H9 (cell line): ENCODE data around the gene RMI1. TPM values are rescaled to one million over a fixed set of nuclear protein-coding genes. Genes with fewer than 3 reads are reported as not detected.

Source experiments
- DNase-seq: peaks from one replicate; pipeline ENCODE4 v3.0.0-alpha.2; 2017
- H2AFZ ChIP-seq: one replicate; pipeline ENCODE4 v1.6.1; 2013; ENCODE audit warnings: mild to moderate bottlenecking, low read length, control low read depth, moderate library complexity
- H2AK5ac ChIP-seq: 2 replicates; pipeline ENCODE4 v1.6.1; 2013; ENCODE audit warnings: low read length, control low read depth, mixed read lengths; ENCODE audit not compliant: insufficient read length
- H2BK120ac ChIP-seq: one replicate; pipeline ENCODE4 v1.6.1; 2013; ENCODE audit warnings: low read depth, mild to moderate bottlenecking, low read length, control low read depth, inconsistent platforms; ENCODE audit not compliant: poor library complexity, severe bottlenecking
- H2BK12ac ChIP-seq: 2 replicates; pipeline ENCODE4 v1.6.1; 2013; ENCODE audit warnings: low read length, control low read depth, mixed read lengths, low read depth; ENCODE audit not compliant: insufficient read length
- H2BK15ac ChIP-seq: 2 replicates; pipeline ENCODE4 v1.6.1; 2013; ENCODE audit warnings: low read depth, low read length, control low read depth
- H2BK20ac ChIP-seq: one replicate; pipeline ENCODE4 v1.6.1; 2013; ENCODE audit warnings: low read depth, mild to moderate bottlenecking, low read length, control low read depth, inconsistent platforms; ENCODE audit not compliant: poor library complexity, severe bottlenecking
- H2BK5ac ChIP-seq: 2 replicates; pipeline ENCODE4 v1.6.1; 2013; ENCODE audit warnings: low read length, control low read depth, mixed read lengths; ENCODE audit not compliant: insufficient read length
- H3K14ac ChIP-seq: 2 replicates; pipeline ENCODE4 v1.6.1; 2013; ENCODE audit warnings: low read length, control low read depth; ENCODE audit not compliant: insufficient read depth
- H3K18ac ChIP-seq: 2 replicates; pipeline ENCODE4 v1.6.1; 2013; ENCODE audit warnings: low read depth, mild to moderate bottlenecking, mixed read lengths, low read length, control low read depth; ENCODE audit not compliant: insufficient read length
- H3K23ac ChIP-seq: 2 replicates; pipeline ENCODE4 v1.6.1; 2013; ENCODE audit warnings: low read length, control low read depth, mixed read lengths, low read depth; ENCODE audit not compliant: insufficient read length
- H3K23me2 ChIP-seq: 2 replicates; pipeline ENCODE4 v1.6.1; 2013; ENCODE audit warnings: low read depth, mild to moderate bottlenecking, mixed read lengths, low read length, control low read depth; ENCODE audit not compliant: insufficient read length, poor library complexity, severe bottlenecking
- H3K27ac ChIP-seq: 2 replicates; pipeline ENCODE4 v1.5.1; 2013; ENCODE audit warnings: low read length, control low read depth, mixed read lengths, low read depth; ENCODE audit not compliant: insufficient read length
- H3K27me3 ChIP-seq: 2 replicates; pipeline ENCODE4 v1.6.1; 2013; ENCODE audit warnings: low read length, control low read depth, inconsistent platforms; ENCODE audit not compliant: insufficient read depth
- H3K4ac ChIP-seq: 2 replicates; pipeline ENCODE4 v1.6.1; 2013; ENCODE audit warnings: low read depth, mild to moderate bottlenecking, control low read depth, inconsistent platforms, low read length, moderate library complexity
- H3K4me1 ChIP-seq: 2 replicates; pipeline ENCODE4 v1.6.1; 2013; ENCODE audit warnings: low read length, control low read depth, inconsistent platforms; ENCODE audit not compliant: insufficient read depth
- H3K4me2 ChIP-seq: 2 replicates; pipeline ENCODE4 v1.6.1; 2013; ENCODE audit warnings: low read length, control low read depth, mixed read lengths; ENCODE audit not compliant: insufficient read length, insufficient read depth
- H3K56ac ChIP-seq: 2 replicates; pipeline ENCODE4 v1.6.1; 2013; ENCODE audit warnings: low read depth, mild to moderate bottlenecking, mixed read lengths, low read length, control low read depth; ENCODE audit not compliant: insufficient read length
- H3K79me1 ChIP-seq: 2 replicates; pipeline ENCODE4 v1.6.1; 2013; ENCODE audit warnings: low read depth, mild to moderate bottlenecking, moderate library complexity, low read length, control low read depth, inconsistent platforms; ENCODE audit not compliant: insufficient read depth, poor library complexity, severe bottlenecking
- H3K79me2 ChIP-seq: 2 replicates; pipeline ENCODE4 v1.6.1; 2013; ENCODE audit warnings: low read length, control low read depth, inconsistent platforms; ENCODE audit not compliant: insufficient read depth
- H3K9ac ChIP-seq: 2 replicates; pipeline ENCODE4 v1.6.1; 2013; ENCODE audit warnings: low read length, control low read depth, mixed read lengths; ENCODE audit not compliant: insufficient read length; ENCODE audit errors: extremely low read depth
- H3K9me3 ChIP-seq: one replicate; pipeline ENCODE4 v1.6.1; 2013; ENCODE audit warnings: low read depth, low read length, inconsistent platforms; ENCODE audit not compliant: control insufficient read depth
- H3T11ph ChIP-seq: one replicate; pipeline ENCODE4 v1.6.1; 2013; ENCODE audit warnings: mild to moderate bottlenecking, low read length, control low read depth, inconsistent platforms
- H4K20me1 ChIP-seq: one replicate; pipeline ENCODE4 v1.6.1; 2013; ENCODE audit not compliant: control insufficient read depth, insufficient read length, insufficient read depth
- H4K5ac ChIP-seq: 2 replicates; pipeline ENCODE4 v1.6.1; 2013; ENCODE audit warnings: low read depth, mild to moderate bottlenecking, mixed read lengths, low read length, control low read depth; ENCODE audit not compliant: insufficient read length
- H4K8ac ChIP-seq: replicated peaks from 2 replicates; pipeline ENCODE4 v1.6.1; 2013; ENCODE audit warnings: low read length, control low read depth, mixed read lengths, low read depth; ENCODE audit not compliant: insufficient read length
- H4K91ac ChIP-seq: 2 replicates; pipeline ENCODE4 v1.6.1; 2013; ENCODE audit warnings: low read depth, mild to moderate bottlenecking, moderate library complexity, mixed read lengths, low read length, control low read depth; ENCODE audit not compliant: insufficient read length
- H3K27ac Mint-ChIP-seq, 3 experiments: 2 replicates in 2 of 3; 3 replicates in 1 of 3; pipeline ENCODE4 v1.8.0; 2020 to 2021; ENCODE audit warnings: mixed read lengths in 3 of 3, mild to moderate bottlenecking in 1 of 3, moderate library complexity in 1 of 3
- H3K27me3 Mint-ChIP-seq: 2 replicates; pipeline ENCODE4 v1.8.0; 2021; ENCODE audit warnings: low read depth, mild to moderate bottlenecking, moderate library complexity, mixed read lengths
- H3K36me3 Mint-ChIP-seq, 3 experiments: 2 replicates in 2 of 3; 3 replicates in 1 of 3; pipeline ENCODE4 v1.8.0; 2020 to 2021; ENCODE audit warnings: low read depth in 3 of 3, mixed read lengths in 3 of 3; ENCODE audit not compliant: insufficient read depth in 1 of 3
- H3K4me1 Mint-ChIP-seq, 2 experiments: 2 replicates each; pipeline ENCODE4 v1.8.0; 2020; ENCODE audit warnings: mixed read lengths in 2 of 2
- H3K4me3 Mint-ChIP-seq, 2 experiments: 2 replicates in 1 of 2; 3 replicates in 1 of 2; pipeline ENCODE4 v1.8.0; 2020 to 2021; ENCODE audit warnings: mild to moderate bottlenecking in 2 of 2, mixed read lengths in 2 of 2, moderate library complexity in 1 of 2
- H3K9me3 Mint-ChIP-seq, 2 experiments: 2 replicates in 1 of 2; 3 replicates in 1 of 2; pipeline ENCODE4 v1.8.0; 2020; ENCODE audit warnings: mild to moderate bottlenecking in 2 of 2, mixed read lengths in 2 of 2, moderate library complexity in 1 of 2
- WGBS: extraction: QIAGEN DNeasy Blood & Tissue Kit; methylation state at CpG from one replicate; pipeline ENCODE4 v1.1.7; 2013; ENCODE audit warnings: missing lambda C conversion rate, low lambda C conversion rate, mixed read lengths; ENCODE audit not compliant: insufficient read length; ENCODE audit errors: extremely low coverage; 5-methylcytosine and 5-hydroxymethylcytosine counted together
- total RNA-seq: library from RNA; stranded (reverse); gene quantifications from 2 replicates; pipeline ENCODE4 v1.2.1, GENCODE V29; 2021
- TF ChIP-seq, protein P1 (sequence below): fragments of 200-600 bp; sonication (generic); conservative IDR thresholded peaks from 3 replicates; pipeline ENCODE4 v1.8.0; 2021; ENCODE audit warnings: antibody characterized with exemption, mild to moderate bottlenecking

Gene RMI1
- total RNA-seq, 1 experiment from 2014 or later, result 22.4 TPM

- DNase-seq, result no peak
- Histone ChIP-seq H3K4ac (no peak overlapping the region), H3K23me2 (no peaks in the 10 kb centered on the region), H3K27me3 (no peaks in the 10 kb centered on the region), H2BK5ac (no peak overlapping the region), H3K4me1 (no peaks in the 10 kb centered on the region), H3K56ac (no peak overlapping the region), H3K27ac (no peak overlapping the region), H2AFZ (no peak overlapping the region), H4K20me1 (no peaks in the 10 kb centered on the region), H4K91ac (no peak overlapping the region), H2AK5ac (no peak overlapping the region), H3K23ac (no peak overlapping the region), H4K5ac (no peak overlapping the region), H4K8ac (no peak overlapping the region), H3K14ac (no peak overlapping the region), H3T11ph (no peak overlapping the region), H3K18ac (no peak overlapping the region), H2BK120ac (no peak overlapping the region), H2BK15ac (no peak overlapping the region), H3K79me1 (peaks cover 4% of the 10 kb centered on the region), H3K9me3 (no peaks in the 10 kb centered on the region), H3K9ac (no peak overlapping the region), H2BK12ac (no peak overlapping the region), H2BK20ac (no peak overlapping the region), H3K79me2 (peaks cover 4% of the 10 kb centered on the region; the same call in 1 of the 2 replicates), H3K4me2 (no peak overlapping the region)
- Mint-ChIP-seq H3K4me3 (no peak overlapping the region), H3K9me3 (no peaks in the 10 kb centered on the region), H3K4me1 (peaks cover 1 to 5% of the 10 kb centered on the region in 2 experiments; a peak in 1 of 4 replicates), H3K36me3 (peaks cover 3 to 25% (median 19%) of the 10 kb centered on the region in 3 experiments; a peak in 6 of 7 replicates), H3K27me3 (no peaks in the 10 kb centered on the region), H3K27ac (no peak overlapping the region)
- TF ChIP-seq, protein P1, sequence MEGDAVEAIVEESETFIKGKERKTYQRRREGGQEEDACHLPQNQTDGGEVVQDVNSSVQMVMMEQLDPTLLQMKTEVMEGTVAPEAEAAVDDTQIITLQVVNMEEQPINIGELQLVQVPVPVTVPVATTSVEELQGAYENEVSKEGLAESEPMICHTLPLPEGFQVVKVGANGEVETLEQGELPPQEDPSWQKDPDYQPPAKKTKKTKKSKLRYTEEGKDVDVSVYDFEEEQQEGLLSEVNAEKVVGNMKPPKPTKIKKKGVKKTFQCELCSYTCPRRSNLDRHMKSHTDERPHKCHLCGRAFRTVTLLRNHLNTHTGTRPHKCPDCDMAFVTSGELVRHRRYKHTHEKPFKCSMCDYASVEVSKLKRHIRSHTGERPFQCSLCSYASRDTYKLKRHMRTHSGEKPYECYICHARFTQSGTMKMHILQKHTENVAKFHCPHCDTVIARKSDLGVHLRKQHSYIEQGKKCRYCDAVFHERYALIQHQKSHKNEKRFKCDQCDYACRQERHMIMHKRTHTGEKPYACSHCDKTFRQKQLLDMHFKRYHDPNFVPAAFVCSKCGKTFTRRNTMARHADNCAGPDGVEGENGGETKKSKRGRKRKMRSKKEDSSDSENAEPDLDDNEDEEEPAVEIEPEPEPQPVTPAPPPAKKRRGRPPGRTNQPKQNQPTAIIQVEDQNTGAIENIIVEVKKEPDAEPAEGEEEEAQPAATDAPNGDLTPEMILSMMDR, result no peak
- no CpG with 5 or more reads among the region's 2 CpGs for WGBS
Measured at GRCh38 chr9:83999141-83999918, 18.7 kb downstream of the RMI1 start.
